Measurements from ENCODE around the gene SDHA. TPM values are rescaled to one million over a fixed set of nuclear protein-coding genes. Genes with fewer than 3 reads are reported as not detected.
"Not testable (repeated sequence)": the region's sequence is repeated elsewhere in the genome, so short reads cannot be mapped to it uniquely, and the experiment has no call there.

Gene SDHA
- total and polyA plus RNA-seq, 7 experiments from 2014 or later = 120 to 205 (median 160) TPM

DNA sequence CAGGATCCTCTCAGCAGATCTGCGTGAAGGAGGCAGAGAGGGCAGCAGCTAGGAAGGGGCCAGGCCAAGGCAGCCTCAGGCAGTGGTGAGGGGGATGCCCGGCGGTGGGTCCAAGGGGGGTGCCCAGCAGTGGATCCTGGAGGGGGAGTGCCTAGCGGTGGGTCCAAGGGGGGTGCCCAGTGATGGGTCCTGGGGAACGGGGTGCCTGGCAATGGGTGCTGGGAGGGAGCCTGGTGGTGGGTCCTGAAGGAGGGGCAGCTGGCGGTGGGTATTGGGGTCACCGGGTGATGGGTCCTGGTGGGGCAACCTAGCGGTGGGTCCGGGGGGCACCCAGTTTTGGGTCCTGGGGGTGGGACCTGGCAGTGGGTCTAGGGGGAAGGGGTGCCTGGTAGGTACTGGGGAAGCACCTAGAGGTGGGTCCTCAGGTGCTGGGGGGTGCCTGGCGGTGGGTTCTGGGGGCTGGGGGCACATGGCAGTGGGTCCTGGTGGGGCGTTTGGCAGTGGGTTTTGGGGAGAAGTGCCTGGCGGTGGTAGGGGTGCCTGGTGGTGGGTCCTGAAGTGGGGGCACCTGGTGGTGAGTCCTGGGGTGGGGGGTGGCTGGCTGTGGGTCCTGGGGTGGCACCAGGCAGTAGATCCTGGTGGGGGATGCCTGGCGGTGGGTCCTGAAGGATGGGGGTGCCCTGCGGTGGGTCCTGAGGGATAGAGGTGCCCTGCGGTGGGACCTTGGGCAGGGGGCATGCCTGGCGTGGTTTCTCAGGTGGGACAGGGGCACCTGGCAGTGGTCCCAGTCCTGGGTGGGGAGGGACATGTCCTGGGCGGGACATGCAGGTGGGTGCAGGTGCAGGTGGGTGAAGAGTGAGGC is 24.9 kb upstream of the SDHA start:
- POLR2A ChIA-PET = no interaction called here
- peaks cover 0 to 5% of the 10 kb centered on the region in 2 donors for H3K4me1 ChIP-seq (ENCODE audit: control insufficient read depth in 2 of 2, insufficient read depth in 2 of 2, low read length in 2 of 2)
- Mint-ChIP-seq H3K9me3 (peaks cover 0 to 2% (median 0%) of the 10 kb centered on the region in 11 donors), H3K4me3 (no peak overlapping the region), H3K4me1 (peaks cover 5 to 12% (median 10%) of the 10 kb centered on the region in 7 donors), H3K27me3 (peaks cover 0 to 5% (median 5%) of the 10 kb centered on the region in 5 donors), H3K36me3 (no peaks in the 10 kb centered on the region), H3K27ac (no peak overlapping the region)
- DNase-seq (no peak), ATAC-seq (no peak)
- intact Hi-C loops (cut with micrococcal nuclease) = no loop called here
- no peak overlapping the region for H3K27ac ChIP-seq (ENCODE audit: low read depth, low read length)
- no peaks in the 10 kb centered on the region for H3K9me3 ChIP-seq (ENCODE audit: control insufficient read depth in 2 of 3, low read length in 3 of 3)
- CTCF ChIA-PET = interaction anchor here (0.6 kb wide), 2 partner anchors 9 to 948 kb away, joined by 3 read pairs; no protein-coding TSS in a partner anchor
- no peak overlapping the region for H3K4me3 ChIP-seq (ENCODE audit: low read length)
- H3K27me3 ChIP-seq (ENCODE audit: control insufficient read depth in 2 of 2, insufficient read depth in 2 of 2, low read length in 2 of 2) = no peaks in the 10 kb centered on the region
- H3K36me3 ChIP-seq (ENCODE audit: control insufficient read depth in 2 of 3, insufficient read depth in 3 of 3, low read length in 3 of 3) = no peaks in the 10 kb centered on the region

- H3K27ac Mint-ChIP-seq = no peak overlapping the region
- CTCF ChIA-PET = interaction anchor here (0.6 kb wide), 1 partner anchor 947 kb away, joined by 3 read pairs; no protein-coding TSS in a partner anchor
- POLR2A ChIA-PET = no interaction called here
- peaks cover 0 to under 1% (median 0%) of the 10 kb centered on the region in 11 donors for H3K9me3 Mint-ChIP-seq
- no peak overlapping the region for H3K4me3 ChIP-seq (ENCODE audit: low read length)
- H3K27me3 Mint-ChIP-seq = peaks cover 0 to 5% (median 5%) of the 10 kb centered on the region in 5 donors
- H3K27me3 ChIP-seq (ENCODE audit: control insufficient read depth in 2 of 2, insufficient read depth in 2 of 2, low read length in 2 of 2) = no peaks in the 10 kb centered on the region
- no peak overlapping the region for H3K27ac ChIP-seq (ENCODE audit: low read depth, low read length)
- ATAC-seq (no peak), DNase-seq (no peak)
- no peaks in the 10 kb centered on the region for H3K36me3 ChIP-seq (ENCODE audit: control insufficient read depth in 2 of 3, insufficient read depth in 3 of 3, low read length in 3 of 3)
- no peaks in the 10 kb centered on the region for H3K36me3 Mint-ChIP-seq
- no peaks in the 10 kb centered on the region for H3K4me1 ChIP-seq (ENCODE audit: control insufficient read depth in 2 of 2, insufficient read depth in 2 of 2, low read length in 2 of 2)
- no peaks in the 10 kb centered on the region for H3K9me3 ChIP-seq (ENCODE audit: control insufficient read depth in 2 of 3, low read length in 3 of 3)
- peaks cover 0 to 7% (median 4%) of the 10 kb centered on the region in 7 donors for H3K4me1 Mint-ChIP-seq
- no peak overlapping the region for H3K4me3 Mint-ChIP-seq
- intact Hi-C loops (cut with micrococcal nuclease) = no loop called here
These were observed 24.0 kb upstream of the SDHA start for GRCh38 chr5:194102-194501.

- intact Hi-C loops (cut with micrococcal nuclease) = no loop called here
- H3K27me3 Mint-ChIP-seq = peaks cover 0 to 5% (median 5%) of the 10 kb centered on the region in 5 donors
- no peak overlapping the region for H3K27ac Mint-ChIP-seq
- POLR2A ChIA-PET = no interaction called here
- no peak overlapping the region for H3K4me3 Mint-ChIP-seq
- H3K27ac ChIP-seq (ENCODE audit: low read depth, low read length) = no peak overlapping the region
- no peaks in the 10 kb centered on the region for H3K9me3 Mint-ChIP-seq
- no peaks in the 10 kb centered on the region for H3K27me3 ChIP-seq (ENCODE audit: control insufficient read depth in 2 of 2, insufficient read depth in 2 of 2, low read length in 2 of 2)
- H3K36me3 ChIP-seq (ENCODE audit: control insufficient read depth in 2 of 3, insufficient read depth in 3 of 3, low read length in 3 of 3) = no peaks in the 10 kb centered on the region
- ATAC-seq = no peak
- H3K9me3 ChIP-seq (ENCODE audit: control insufficient read depth in 2 of 3, low read length in 3 of 3) = no peaks in the 10 kb centered on the region
- no peaks in the 10 kb centered on the region for H3K4me1 ChIP-seq (ENCODE audit: control insufficient read depth in 2 of 2, insufficient read depth in 2 of 2, low read length in 2 of 2)
- H3K4me1 Mint-ChIP-seq = peaks cover 0 to 7% (median 4%) of the 10 kb centered on the region in 7 donors
- H3K36me3 Mint-ChIP-seq = no peaks in the 10 kb centered on the region
- H3K4me3 ChIP-seq (ENCODE audit: low read length) = no peak overlapping the region
- DNase-seq = no peak
- CTCF ChIA-PET = no interaction called here
These were observed 23.4 kb upstream of the SDHA start for GRCh38 chr5:194603-195209.

GRCh38 chr5:195401-196160 is 22.5 kb upstream of the SDHA start:
- no peak for DNase-seq
- Mint-ChIP-seq H3K27me3 (peaks cover 0 to 3% (median 0%) of the 10 kb centered on the region in 5 donors), H3K9me3 (no peaks in the 10 kb centered on the region), H3K27ac (no peak overlapping the region), H3K4me1 (peaks cover 0 to 5% (median 0%) of the 10 kb centered on the region in 7 donors), H3K36me3 (no peaks in the 10 kb centered on the region), H3K4me3 (no peak overlapping the region)
- Histone ChIP-seq H3K36me3 (ENCODE audit: control insufficient read depth in 2 of 3, insufficient read depth in 3 of 3, low read length in 3 of 3) (no peaks in the 10 kb centered on the region), H3K9me3 (ENCODE audit: control insufficient read depth in 2 of 3, low read length in 3 of 3) (no peaks in the 10 kb centered on the region), H3K4me1 (ENCODE audit: control insufficient read depth in 2 of 2, insufficient read depth in 2 of 2, low read length in 2 of 2) (no peaks in the 10 kb centered on the region), H3K4me3 (ENCODE audit: low read length) (no peak overlapping the region), H3K27ac (ENCODE audit: low read depth, low read length) (no peak overlapping the region), H3K27me3 (ENCODE audit: control insufficient read depth in 2 of 2, insufficient read depth in 2 of 2, low read length in 2 of 2) (no peaks in the 10 kb centered on the region)
- intact Hi-C loops (cut with micrococcal nuclease) = no loop called here
- POLR2A ChIA-PET = no interaction called here
- CTCF ChIA-PET = no interaction called here
- no peak for ATAC-seq

DNA sequence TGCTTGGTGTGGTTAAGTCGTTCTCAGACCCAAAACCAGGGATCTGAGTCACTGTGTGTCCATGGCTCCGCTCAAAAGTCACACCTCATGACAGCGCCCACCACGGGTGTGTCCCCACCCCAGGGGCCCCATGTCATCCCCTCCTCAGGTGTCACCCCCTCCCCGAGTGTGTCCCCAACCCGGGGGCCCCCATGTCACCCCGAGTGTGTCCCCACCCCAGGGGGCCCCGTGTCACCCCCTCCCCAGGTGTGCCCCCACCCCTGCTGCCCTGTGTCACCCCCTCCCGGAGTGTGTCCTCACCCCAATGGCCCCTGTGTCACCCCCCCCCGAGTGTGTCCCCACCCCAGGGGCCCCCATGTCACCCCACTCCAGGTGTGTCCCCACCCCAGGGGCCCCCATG is 21.8 kb upstream of the SDHA start:
- no peaks in the 10 kb centered on the region for H3K36me3 ChIP-seq (ENCODE audit: control insufficient read depth in 2 of 3, insufficient read depth in 3 of 3, low read length in 3 of 3)
- no peaks in the 10 kb centered on the region for H3K27me3 ChIP-seq (ENCODE audit: control insufficient read depth in 2 of 2, insufficient read depth in 2 of 2, low read length in 2 of 2)
- no peak overlapping the region for H3K27ac ChIP-seq (ENCODE audit: low read depth, low read length)
- DNase-seq = no peak
- intact Hi-C loops (cut with micrococcal nuclease) = no loop called here
- Mint-ChIP-seq H3K9me3 (no peaks in the 10 kb centered on the region), H3K27me3 (peaks cover 0 to 3% (median 0%) of the 10 kb centered on the region in 5 donors), H3K4me1 (peaks cover 0 to 5% (median 0%) of the 10 kb centered on the region in 7 donors), H3K27ac (no peak overlapping the region), H3K4me3 (no peak overlapping the region), H3K36me3 (no peaks in the 10 kb centered on the region)
- no peaks in the 10 kb centered on the region for H3K4me1 ChIP-seq (ENCODE audit: control insufficient read depth in 2 of 2, insufficient read depth in 2 of 2, low read length in 2 of 2)
- H3K9me3 ChIP-seq (ENCODE audit: control insufficient read depth in 2 of 3, low read length in 3 of 3) = no peaks in the 10 kb centered on the region
- no peak overlapping the region for H3K4me3 ChIP-seq (ENCODE audit: low read length)
- ChIA-PET CTCF (no interaction called here), POLR2A (no interaction called here)
- ATAC-seq = no peak

DNA sequence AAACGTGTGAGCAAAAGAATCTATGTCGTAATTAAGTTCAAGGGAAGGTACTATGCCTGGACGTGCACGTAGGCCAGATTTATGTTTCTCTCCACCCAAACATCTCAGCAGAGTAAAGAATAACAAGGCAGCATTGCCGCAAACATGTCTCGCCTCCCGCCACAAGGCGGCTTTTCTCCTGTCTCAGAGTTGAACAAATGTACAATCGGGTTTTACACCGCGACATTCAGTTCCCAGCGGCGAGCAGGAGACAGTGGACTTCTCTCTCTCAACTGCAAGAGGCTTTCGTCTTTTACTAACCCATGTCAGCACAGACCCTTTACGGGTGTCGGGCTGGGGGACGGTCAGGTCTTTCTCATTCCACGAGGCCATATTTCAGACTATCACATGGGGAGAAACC is 21.1 kb upstream of the SDHA start:
- H3K4me3 Mint-ChIP-seq; H3K9me3 Mint-ChIP-seq; H3K27me3 Mint-ChIP-seq; POLR2A ChIA-PET; intact Hi-C loops (cut with micrococcal nuclease); H3K4me1 ChIP-seq (ENCODE audit: control insufficient read depth in 2 of 2, insufficient read depth in 2 of 2, low read length in 2 of 2); H3K36me3 Mint-ChIP-seq; CTCF ChIA-PET; H3K9me3 ChIP-seq (ENCODE audit: control insufficient read depth in 2 of 3, low read length in 3 of 3); DNase-seq; H3K4me3 ChIP-seq (ENCODE audit: low read length); H3K4me1 Mint-ChIP-seq; H3K36me3 ChIP-seq (ENCODE audit: control insufficient read depth in 2 of 3, insufficient read depth in 3 of 3, low read length in 3 of 3); ATAC-seq; H3K27me3 ChIP-seq (ENCODE audit: control insufficient read depth in 2 of 2, insufficient read depth in 2 of 2, low read length in 2 of 2); H3K27ac Mint-ChIP-seq; H3K27ac ChIP-seq (ENCODE audit: low read depth, low read length): not testable (repeated sequence)
